ENCODE measurements around the gene GALNT8. TPM values are rescaled to one million over a fixed set of nuclear protein-coding genes. Genes with fewer than 3 reads are reported as not detected.

Gene GALNT8
- total and polyA plus RNA-seq, 2 of the 8 experiments (the other 6 are each of a cell fraction or from before 2014, with no cell fraction given): 4.7 to 8.3 TPM

- TF ChIP-seq SAP30 (IDR thresholded peaks at IDR 0.05; ENCODE audit: insufficient read depth, insufficient replicate concordance, low read length): no peak
- no peak for TF ChIP-seq CBX5 (IDR thresholded peaks at IDR 0.05; ENCODE audit: low read depth, low read length)
- no peak for TF ChIP-seq ZNF274 (IDR thresholded peaks at IDR 0.05; ENCODE audit: borderline replicate concordance, extremely low read depth, low read length)
- TF ChIP-seq EP300 (IDR thresholded peaks at IDR 0.05; ENCODE audit: borderline replicate concordance in 1 of 2, low read depth in 2 of 2, low read length in 2 of 2): no peak
- no peak for TF ChIP-seq KDM4A (IDR thresholded peaks at IDR 0.05; ENCODE audit: low read depth, low read length, severe bottlenecking)
- TF ChIP-seq SIX5 (IDR thresholded peaks at IDR 0.05; ENCODE audit: low read depth, low read length): no peak
- TF ChIP-seq BRCA1 (IDR thresholded peaks at IDR 0.05; ENCODE audit: low read depth, low read length): no peak
- TF ChIP-seq, protein P1, sequence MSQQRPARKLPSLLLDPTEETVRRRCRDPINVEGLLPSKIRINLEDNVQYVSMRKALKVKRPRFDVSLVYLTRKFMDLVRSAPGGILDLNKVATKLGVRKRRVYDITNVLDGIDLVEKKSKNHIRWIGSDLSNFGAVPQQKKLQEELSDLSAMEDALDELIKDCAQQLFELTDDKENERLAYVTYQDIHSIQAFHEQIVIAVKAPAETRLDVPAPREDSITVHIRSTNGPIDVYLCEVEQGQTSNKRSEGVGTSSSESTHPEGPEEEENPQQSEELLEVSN (IDR thresholded peaks at IDR 0.05): no peak
- no peak for TF ChIP-seq SUZ12 (IDR thresholded peaks at IDR 0.05; ENCODE audit: low read length)
- no peak for TF ChIP-seq EZH2 (IDR thresholded peaks at IDR 0.05; ENCODE audit: low read depth, low read length, severe bottlenecking)
- TF ChIP-seq RFX5 (IDR thresholded peaks at IDR 0.05; ENCODE audit: borderline replicate concordance, low read depth, low read length): no peak
These were observed 24.5 kb downstream of the GALNT8 start (continued) for GRCh38 chr12:4744709-4745108.

Measured in H1 (cell line).